Activated T-helper 1 cell treated with Interleukin-2 at 50 U/mL for 16 hours (primary cell): Measurements from ENCODE around the gene TRIM28.
"Not testable (repeated sequence)": the region's sequence is repeated elsewhere in the genome, so short reads cannot be mapped to it uniquely, and the experiment has no call there.

ENCODE experiments used
- DNase-seq: peaks from one replicate; pipeline ENCODE4 v3.0.0-alpha.2; 2020; ENCODE audit warnings: low read depth

Gene TRIM28

DNA sequence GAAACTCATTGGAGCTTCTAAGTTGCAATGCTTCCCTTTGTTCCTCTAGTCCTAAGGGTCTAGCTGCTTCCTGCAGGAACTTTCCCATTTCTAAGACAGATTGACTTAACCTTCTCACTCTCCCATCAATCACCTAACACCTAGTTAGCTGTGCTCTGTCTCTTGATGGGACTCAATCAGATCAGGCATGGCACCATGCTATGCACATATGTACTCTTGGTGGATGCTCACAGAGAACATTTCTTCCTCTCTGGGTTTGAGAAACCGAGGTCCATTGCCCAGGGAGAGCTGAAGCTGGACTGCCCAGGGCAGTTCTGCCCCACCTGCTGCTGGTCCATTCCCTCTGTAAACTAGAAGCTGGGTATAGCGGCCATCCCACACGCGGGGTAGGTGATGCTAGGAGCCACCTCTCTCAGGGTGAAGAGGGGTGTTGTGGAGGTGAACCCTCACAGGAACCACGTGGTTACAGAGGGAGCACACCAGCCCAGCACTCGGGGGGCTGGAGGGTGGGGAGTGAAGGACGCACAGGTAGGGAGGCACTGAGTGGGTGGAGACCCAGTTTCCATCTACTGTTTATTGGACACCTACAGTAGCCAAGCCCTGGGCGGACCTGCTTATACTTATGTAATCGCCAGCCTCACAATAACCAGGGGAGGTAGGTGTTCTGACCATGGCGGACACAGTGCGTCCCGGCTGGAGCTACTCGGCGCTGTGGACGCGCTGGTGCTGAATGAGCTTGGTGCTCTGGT is 17.7 kb downstream of the TRIM28 start:
- DNase-seq = no peak

DNA sequence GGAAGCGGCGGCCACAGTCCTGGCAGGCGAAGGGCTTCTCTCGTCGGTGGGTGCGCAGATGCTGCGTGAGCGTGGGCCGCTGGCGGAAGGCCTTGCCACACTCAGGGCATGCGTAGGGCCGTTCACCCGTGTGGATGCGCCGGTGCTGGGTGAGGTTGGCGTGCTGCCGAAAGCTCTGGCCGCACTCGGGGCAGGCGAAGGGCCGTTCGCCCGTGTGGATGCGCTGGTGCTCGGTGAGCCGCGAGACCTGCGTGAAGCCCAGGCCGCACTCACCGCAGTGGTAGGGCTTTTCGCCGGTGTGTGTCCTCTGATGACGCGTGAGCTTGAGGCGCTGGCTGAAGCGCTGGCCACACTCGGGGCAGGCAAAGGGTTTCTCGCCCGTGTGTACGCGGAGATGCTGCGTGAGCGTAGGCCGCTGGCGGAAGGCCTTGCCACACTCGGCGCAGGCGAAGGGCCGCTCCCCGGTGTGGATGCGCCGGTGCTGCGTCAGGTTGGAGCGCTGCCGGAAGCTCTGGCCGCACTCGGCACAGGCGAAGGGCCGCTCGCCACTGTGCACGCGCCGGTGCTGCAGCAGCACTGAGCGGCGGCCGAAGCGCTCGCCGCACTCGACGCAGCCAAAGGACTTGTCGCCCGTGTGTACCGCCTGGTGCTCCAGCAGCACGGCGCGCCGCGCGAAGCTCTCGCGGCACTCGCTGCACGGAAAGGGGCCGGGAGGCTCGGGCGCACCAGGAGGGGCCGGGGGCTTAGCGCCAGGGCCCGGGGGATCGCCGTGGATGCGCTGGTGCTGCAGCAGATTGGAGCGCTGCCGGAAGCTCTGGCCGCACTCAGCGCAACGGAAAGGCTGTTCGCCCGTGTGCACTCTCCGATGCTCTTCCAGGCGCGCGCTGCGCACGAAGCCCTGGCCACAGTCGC is 18.5 kb downstream of the TRIM28 start:
- DNase-seq = no peak

DNA sequence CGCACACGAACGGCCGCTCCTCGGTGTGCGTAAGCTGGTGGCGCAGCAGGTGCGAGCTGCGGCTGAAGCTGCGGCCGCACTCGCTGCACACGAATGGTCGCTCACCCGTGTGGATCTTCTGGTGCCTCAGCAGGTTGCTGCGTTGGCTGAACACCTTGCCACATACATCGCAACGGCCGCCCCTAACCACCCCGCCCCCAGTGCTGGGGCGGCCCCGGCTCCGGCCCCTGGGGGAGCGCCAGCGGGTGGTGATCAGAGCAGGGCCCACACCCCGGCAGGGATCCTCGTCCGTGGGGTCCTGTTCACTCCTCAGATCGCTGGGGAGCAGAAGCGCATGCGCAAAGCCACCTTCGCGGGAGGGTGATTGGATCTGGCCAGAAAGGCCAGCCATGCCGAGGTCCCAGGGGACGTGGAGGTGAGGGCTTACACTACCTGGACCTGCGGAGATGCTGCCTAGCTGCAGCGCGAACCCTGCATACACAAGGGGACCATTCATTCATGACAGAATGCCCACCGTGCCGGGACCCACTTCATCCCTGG is 19.2 kb downstream of the TRIM28 start:
- no peak for DNase-seq

DNA sequence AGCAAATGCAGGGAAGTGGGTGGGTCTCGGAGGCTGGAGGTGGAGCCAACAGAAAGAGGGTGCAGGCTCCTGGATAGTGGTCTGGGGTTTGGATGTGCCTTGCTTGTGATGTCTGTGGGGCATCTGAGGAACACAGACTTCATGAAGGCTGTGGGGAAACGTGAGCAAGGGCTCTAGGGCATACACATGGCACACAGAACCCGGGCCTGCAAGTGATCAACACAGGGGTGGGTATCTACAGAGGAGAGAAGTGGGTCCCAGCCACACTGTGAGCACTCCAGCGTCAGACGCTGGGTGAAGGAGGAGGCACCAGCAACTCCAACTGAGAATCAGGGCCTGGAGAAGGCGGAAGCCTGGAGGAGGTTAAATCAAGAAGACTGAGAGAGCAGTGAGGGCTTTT is 20.0 kb downstream of the TRIM28 start:
- no peak for DNase-seq

DNA sequence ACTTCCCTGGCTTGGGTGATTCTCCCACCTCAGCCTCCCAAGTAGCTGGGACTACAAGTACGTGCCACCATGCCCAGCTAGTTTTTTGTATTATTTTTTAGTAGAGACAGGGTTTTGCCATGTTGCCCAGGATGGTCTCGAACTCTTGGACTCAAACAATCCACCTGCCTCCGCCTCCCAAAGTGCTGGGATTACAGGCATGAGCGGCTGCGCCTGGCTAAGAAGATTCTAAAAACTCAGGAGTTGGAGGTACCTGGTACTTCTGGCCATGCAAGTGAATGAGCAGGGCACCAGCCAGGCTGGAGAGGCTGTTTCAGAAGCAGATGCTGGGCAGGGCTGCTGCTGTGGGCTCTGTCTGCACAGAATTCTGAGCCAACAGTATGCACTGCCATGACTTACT is 23.1 kb downstream of the TRIM28 start:
- DNase-seq = no peak

DNA sequence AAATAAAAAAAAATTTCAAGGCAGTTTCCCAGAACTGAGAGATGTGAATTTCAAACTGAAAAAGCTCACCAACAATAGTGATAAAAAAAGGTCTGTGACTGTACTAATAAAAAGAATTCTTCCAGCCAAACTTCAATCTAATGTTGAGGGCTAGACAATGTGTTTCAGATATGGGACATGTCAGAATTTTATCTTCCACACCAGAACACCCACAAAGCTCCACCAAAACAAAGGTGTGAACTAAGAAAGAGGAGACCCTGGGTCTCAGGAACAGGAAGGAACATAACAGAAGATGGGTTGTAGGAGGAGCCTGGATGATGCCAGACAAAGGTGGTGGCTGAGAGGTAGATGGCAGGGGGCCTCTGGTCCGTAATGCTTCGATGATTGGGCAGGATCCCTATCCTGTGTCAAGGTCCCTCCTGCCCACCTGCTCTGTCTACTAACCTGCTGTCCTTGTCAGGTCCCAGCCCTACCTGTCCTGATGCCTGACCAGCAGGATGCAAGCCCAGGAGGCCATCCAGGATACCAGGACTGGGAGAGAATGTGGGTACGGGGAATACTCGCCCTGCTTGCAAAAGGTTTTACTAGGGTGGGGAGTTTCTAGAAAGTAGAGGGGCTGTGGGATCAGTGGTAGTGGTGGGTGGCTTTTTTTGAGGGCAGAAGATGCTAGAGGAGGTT is 24.7 kb downstream of the TRIM28 start:
- no peak for DNase-seq

DNA sequence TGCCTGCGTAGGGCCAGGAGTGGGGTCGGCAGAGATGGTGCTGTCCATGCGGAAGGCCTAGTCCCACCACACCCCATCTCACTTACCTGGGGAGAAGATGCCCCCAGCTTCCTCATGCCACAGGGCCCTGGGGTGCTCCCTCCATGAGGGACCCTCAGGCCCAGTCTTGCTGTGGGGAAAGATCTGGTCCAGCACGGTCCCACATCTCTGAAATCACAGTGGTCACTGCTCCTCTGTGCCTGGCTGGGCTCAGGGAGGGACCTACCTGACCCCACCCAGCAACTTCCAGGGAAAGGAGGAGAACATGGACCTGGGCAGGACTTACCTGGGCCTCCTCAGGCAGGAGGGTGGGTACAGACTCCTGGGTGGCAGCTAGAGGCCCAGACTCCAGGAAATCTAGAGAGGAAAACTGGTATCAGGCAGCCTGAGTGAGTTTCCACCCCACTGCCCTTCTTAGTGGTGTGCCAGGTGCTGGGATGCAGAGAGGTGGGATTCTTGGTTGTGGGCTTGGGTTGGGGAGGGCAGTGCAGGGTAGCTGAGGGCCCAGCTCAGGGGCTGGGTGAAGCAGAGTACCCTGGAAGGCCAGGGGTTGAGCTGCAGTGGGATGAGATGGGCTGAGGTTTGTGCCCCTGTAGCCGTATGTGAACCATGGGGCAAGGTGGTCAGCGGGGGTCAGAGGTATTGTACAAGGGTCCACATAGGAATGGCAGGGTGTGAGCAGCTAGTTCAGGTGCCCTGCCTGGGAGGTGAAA is 25.5 kb downstream of the TRIM28 start:
- no peak for DNase-seq

DNA sequence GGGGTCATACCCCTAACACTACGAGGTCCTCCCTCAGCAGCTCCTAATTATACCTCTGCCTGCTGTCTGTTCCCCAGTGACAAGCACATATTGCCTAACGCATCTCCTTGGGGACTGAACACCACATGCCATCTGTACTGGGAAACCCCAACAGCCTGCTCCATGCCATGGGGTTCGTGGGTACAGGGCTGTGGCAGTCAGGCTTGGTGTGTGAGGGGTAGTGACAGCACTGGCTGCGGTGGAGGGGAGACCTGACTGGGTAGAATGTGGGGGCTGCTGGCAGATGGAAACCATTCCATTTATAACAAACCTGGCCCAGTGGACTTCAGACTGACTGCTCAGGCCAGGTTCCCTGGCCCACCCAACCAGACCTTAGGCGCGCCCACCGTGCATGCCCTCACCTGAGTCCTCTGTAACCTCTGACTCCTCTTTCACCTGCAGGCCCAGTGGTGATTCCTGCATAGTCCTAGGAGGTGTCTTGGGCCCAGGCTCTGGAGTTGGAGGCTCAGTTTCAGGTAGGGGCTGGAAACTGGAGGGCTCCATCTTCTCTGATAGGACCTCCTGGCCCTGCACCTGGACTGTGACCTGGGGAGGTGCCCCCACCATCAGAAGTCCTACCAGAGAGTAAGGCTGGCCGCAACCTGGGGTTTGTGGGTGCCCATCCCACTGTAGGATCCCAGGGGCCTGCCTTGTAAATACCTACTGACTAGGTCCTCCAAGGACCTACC is 26.2 kb downstream of the TRIM28 start:
- DNase-seq = no peak

DNA sequence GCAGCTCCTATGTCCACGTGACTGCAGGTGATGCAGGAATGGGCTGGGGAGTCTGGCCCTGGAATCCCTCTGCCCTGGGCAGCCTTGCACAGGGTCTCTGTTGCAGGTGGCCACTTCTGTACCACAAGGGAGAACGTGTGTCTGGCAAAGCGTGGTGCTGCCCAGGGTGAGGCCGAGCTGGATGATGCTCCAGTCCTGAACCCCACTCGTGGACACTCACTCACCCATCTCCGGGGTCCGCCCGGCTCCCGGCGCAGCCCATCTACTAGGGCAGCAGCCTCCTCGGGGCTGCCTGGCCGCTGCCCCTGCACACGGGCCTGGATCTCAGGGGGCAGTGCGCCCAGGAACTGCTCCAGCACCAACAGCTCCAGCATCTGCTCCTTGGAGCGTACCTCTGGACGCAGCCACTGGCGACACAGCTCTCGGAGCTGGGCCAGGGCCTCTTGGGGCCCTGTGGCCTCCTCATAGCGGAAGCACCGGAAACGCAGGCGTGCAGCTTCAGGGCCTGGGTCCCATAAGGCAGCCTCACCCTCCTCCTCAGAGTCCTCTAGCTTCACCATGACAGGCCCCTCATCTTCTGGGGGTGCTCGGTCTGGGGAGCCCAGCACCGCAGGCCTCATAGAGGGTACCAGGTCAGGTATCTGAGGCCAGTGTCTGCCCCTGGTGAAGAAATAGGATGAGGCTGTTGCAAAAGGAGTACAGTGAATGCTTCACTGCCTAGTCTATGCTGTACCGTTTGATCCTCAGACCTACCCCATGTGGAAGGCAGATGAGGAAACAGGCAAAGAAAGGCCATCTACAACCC is 27.1 kb downstream of the TRIM28 start:
- no peak for DNase-seq

DNA sequence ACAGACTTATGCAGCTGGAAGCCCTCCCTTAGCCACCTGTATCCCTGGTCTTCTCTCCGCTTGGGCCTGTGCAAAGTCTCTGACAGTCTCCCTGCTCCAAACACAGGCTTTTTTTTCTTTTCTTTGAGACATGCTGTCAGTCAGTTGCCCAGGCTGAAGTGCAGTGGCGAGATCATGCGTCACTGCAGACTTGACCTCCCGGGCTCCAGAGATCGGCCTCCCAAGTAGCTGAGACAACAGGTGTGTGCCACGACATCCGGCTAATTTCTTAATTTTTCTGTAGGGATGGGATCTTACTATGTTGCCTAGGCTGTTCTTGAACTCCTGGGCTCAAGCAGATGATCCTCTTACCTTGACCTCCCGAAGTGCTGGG is 27.7 kb downstream of the TRIM28 start:
- DNase-seq = no peak

DNA sequence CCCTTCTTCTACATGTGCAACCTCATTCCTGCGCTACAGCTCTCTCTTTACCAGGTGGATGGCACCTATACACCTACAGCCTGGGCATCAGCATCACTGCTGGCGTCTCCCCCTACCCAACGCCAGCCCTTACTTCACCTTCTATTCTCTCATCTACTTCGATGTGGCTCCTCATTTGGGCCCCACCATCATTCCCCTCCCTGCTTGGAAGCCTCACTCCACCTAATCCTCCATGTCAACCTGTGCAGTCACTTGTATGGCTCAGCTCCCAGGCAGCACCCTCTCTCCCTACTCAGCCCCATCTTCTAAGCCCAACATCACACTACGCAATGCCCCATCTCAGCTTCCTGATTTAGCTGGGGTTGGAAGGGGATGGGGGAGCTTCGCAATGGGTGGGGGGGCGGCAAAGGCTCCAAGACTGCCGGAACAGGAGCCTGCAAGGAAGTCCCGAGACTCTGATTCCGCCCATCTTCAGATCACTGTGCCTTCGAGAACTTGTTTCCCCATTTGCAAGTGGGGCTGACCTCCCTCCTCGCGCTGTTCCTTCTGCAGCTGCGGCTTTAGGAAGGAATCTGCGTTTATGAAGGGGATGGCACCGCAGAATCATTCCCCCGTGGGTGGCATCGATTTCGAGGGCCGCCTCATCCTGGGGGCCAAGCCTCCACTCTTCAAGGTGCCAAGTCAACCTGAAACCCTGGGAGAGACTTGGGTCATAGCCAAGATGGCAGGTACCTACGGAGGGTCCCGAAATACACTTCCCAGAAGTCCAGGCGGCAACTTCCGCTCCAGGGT is 28.4 kb downstream of the TRIM28 start:
- DNase-seq = no peak

DNA sequence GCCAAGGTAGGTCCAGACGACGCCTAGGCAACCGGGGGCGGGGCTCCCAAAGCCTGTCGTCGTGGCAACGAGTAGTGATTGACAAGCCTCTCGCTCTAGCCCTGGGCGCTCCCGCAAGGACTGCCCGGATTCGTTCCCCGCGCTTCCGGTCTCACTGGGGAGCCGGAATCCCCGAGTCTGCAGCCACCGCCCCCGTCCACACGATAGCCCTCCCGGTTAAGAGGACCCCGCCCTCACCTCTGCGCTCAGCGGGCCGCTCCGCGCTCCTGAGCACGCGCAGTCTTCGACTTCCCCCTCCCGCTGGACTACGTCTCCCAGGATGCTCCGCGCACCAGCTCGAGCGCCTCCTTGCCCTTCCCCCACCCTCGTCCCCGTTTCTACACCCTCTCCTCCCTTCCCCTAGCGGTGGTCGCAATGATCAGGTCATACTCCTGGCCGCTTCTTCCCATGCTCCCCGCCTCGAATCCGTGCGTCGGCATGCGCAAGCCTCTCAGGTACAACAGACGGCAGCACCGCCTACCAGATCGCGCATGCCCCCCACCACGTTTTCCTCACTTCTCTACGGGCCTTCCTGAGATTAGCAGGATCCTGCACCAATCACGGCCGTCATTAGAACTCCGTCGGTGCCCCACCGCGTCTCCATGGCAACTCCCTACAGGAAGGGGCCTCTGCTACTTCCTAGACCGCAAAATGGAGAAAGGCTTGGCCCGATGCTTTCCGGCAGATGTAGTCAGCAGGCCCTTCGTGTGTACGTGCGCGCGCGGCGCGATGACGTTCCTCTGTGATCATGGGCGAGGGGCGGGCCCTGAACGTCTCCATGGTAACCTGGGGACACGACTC is 29.2 kb downstream of the TRIM28 start, which contains the start of gene MZF1:
TSS of gene MZF1 (minus strand) at position 518 of the 840 bp plus-strand sequence. CDS start 1,946 bp downstream, outside the sequence.
- DNase-seq = peak; percentile 99

DNA sequence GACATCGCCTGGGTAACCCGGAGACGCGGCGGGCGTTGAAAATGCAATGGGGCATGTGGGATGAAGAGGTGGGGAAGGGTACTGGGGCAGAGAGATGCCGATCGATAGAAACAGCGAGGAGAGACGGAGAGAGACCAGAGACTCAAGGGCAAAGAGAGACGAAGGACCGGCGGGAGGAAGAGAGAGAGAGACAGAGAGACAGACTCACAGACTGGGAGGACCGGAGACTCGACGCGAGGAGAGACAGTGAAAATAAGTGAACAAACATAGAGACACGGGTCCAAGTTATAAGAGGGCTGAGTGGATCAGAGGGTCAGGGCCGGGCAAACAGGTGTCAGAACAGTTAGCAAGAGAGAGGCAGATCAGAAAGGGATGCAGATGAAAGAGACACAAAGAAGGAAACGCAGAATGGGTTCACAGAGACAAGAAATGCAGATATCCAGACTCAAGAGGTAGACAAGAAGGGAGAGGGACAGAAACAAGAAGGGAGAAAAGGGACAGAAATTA is 29.8 kb downstream of the TRIM28 start:
- no peak for DNase-seq

DNA sequence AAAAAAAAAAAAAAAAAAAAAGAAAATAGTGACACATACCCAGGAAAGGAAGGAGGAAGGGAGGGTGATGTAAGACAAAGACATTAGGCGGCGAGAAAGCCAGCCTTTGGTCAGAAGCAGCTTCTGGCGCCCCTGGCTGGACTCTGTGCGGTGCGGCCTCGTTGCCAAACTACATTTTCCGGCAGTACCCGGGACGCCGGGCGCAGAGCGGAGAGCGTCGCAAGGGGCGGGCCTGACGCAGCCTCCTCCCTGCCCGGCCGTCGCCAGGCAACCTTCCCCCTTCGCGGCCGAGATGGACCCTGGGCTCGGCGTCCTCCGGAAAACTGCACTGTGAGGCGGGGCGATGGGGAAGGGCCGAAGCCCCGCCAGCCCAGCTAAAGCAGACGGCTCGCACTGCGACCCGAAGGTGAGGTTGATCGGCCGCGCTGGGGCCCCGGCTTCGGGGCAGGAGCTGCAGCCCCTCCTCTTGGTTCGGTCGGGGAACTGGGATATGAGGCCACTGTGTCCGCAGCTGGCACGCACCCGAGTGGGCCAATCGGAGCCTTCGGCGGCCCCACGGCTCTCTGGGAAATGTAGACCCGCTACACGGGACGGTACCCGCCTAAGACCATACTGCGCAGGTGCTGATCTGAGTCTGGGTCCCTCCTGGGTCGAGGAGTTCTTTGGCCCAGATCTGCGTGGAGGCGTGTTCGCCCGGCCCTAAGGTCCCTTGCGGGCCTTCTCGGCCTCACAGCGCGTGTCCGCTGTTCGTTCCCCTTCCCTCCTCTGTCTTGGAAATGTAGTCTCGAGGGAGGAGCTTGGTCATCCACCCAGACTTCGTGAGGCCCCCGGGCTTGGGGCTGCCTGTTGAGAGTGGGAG is 31.5 kb downstream of the TRIM28 start:
- peak; percentile 61 for DNase-seq

DNA sequence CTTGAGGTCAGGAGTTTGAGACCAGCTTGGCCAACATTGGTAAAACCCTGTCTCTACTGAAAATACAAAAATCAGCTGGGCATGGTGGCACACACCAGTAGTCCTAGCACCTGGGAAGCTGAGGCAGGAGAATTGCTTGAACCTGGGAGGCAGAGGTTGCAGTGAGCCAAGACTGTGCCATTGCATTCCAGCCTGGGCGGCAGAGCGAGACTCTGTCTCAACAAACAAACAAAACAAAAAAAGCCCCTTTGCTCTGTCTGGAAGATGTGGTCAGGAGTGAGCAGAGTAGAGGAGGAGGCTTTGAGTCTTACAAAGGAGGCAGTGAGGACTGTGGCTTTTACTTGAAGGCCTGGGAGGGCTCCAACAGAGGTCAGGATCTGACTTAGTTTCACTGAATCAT is 33.7 kb downstream of the TRIM28 start:
- not testable (repeated sequence) for DNase-seq

DNA sequence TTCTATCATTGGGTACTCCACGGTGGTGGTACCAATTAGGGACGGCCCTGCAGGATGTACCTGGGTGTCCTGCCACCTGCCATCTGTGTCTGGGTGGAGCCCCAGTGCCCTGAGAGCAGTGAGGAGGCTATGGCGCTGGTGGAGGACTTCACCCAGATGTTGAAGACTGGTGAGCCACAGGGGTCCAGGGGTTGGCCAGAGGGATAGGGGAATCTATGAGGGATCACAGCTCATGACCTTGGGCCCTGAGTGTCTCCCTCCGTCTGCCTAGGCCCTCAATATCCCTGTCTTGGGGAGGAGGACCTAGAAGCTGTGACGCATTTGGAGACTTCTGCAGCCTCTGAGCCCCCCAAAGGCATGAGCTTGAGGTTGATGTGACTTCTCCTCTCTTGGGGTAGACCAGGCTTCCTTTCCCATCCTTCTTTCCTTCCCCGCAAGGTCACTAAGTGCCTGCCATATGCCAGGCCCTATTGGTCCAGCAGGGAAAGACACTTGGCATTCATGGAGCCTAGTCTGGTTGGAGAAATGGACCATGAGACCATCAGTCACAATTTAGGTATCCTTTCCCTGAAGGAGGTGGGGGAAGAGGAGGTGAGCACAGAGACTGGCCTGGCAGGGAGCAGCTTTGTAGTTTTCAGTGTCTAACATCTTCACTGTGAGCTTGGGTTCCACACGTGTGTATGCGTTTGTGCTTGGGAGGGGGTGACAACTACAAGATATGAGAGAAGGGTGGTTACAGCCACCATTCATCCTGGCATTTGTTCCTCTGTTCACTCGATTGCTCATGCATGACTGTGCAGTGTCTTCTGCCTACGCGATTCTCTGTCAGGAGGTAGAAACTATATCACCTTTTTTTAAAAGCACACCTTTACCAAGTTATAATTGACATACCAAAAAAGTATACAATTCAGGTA is 34.4 kb downstream of the TRIM28 start:
- no peak for DNase-seq
